Measurements from ENCODE around the gene OCA2.

The OCA2 gene

DNA sequence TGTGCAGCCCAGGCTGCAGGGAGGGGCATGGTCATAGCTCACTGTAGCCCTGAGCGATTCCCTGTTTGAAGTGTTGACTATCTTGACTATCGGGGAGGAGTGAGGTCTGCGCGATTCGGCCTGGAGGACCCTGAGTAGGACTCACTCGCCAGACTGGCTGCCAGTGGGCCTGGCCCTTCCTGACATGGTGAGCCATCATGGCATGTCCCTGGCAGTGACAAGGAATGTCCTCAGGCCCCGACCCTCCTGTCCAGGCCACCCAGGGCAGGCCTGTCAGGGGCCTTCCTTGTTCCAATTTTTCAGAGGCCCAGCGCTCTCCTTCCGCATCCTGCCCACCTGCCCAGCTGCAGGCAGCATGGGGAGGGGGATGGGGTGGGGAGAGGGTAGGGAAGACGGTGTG lies 5.2 kb upstream of the OCA2 start:
- DNase-seq (ENCODE audit: low spot score): peak; percentile 44

DNA sequence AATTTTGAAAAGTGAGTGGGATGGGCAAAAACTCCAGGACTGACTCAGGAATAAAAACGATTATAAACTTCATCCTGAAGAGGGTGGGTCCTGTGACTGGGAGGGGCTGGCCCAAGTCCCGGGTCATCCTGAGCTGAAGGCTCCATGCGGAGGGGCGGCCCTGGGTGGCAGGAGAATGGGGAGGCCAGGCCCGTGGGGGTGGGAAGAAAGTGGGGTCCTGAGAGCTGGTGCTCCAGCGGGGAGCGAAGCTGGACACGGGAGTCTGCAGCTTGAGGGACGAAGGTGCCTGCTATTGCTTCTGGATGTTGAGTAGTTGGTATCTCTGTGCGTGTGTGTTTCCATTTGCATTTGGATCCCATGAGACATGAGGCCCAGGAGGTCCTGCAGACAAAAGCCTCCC lies 4.7 kb upstream of the OCA2 start:
- DNase-seq (ENCODE audit: low spot score): peak; percentile 34

DNA sequence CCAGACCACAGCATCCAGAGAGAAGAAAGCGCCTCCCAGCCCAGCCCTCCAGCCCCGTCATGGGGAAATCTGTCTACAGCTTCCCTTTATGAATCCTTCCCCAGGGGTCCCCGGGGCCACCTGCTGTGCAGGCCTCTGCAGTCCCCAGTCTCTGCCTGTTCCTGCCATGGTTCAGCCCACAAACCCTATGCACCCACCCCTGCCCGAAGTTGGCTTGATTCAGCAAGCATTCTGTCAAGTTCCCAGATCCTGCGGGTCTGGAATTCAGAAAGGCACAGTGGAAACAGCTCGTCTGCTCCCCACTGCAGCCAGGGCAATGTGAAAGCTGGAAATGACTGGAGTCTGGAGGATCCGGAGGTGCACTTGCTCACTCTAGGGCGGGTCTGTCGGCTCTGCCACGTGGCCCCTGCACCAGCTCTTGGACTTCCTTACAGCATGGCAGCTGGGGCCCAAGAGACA lies 2.9 kb upstream of the OCA2 start:
- DNase-seq (ENCODE audit: low spot score): peak; percentile 38

DNA sequence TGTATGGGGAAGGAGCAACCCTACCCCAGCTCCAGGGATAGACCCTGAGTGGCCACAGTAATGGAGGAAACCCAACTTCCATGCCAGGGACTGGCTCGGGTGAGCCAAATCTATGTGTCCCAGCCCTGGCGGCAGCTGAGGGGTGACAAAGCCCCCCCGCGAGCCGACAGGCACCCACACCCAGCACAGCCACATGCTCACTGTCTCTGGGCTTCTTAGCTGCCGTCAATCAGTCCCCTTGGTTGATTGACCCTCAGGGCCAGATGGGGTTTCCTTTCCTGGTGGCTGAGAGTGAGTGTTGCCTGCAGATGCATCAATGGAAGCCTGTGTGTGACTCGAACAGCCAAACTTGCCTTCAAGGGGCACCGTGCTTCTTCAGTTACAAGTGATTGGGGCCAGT lies 2.1 kb upstream of the OCA2 start:
- peak; percentile 49 for DNase-seq (ENCODE audit: low spot score)

DNA sequence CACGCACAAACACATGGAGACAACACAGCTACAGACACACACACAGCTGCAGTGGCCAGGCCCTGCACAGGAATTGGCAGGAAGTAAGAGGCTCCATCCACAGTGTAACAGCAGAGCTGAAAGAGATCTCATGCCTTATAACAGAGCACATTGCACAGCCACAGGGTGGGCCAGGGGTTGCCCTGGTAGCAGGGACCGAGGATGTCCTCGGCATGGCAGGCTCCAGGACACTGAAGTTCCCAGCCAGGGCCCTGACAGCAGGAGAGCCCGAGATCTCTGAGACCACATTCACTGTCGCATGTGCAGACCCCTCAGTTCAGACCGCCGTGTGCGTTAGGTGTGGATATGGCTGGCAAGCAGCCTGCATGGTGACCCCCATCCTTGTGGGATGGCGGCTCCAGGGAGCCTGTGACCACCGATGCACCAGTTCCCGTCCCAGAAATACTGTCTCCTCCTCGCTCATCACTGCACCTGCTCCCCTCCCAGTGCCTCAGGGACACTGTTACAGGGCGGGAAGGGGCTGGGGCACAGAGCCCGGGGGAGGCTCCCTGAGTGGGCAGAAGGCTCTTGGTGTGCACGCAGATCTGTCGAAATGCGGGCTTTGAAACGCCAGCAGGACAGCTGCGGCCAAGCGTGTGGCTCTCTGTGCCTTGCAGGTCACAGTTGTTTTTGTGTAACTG lies 1.5 kb upstream of the OCA2 start:
- DNase-seq (ENCODE audit: low spot score): no peak

DNA sequence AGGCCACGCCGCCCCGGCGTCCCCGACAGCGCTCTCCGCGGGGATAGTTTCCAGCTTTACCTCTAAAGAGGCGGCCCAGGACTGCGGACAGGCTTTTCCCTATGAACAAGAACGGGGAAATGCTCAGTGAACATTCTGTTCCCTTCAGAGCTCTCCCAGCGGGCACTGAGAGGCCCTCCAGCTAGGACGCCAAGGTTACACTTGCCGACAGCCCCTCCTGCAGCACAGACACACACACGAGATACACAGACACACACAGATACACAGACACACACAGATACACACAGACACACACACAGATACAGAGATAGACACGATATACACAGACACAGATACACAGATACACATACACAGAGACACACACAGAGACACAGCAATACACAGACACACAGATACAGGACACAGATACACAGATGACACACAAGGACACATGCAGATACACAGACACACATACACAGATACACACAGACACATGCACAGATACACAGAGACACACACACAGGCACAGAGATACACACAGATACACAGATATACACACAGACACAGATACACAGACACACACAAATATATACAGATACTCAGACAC lies 533 bp upstream of the OCA2 start:
- no peak for DNase-seq (ENCODE audit: low spot score)

DNA sequence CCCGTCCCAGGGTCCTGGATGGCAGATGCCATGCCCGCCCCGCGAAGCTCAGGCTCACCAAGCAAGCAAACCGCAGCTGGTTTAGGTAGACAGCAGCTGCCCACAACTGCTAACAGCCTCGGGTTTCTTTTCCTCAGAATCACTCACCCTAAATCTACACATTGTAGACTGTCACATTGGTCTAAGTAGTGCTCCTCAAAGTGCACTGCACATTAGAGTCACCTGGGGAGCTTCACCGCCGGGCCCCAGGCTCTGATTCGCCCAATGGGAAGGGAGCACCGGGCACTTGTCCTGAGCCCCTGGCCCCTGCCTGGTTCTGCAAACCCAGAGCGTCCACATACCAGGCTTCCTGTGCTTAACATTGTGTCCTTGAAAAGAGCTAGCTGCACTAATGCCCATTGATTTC lies 752 bp downstream of the OCA2 start:
- no peak for DNase-seq (ENCODE audit: low spot score)

DNA sequence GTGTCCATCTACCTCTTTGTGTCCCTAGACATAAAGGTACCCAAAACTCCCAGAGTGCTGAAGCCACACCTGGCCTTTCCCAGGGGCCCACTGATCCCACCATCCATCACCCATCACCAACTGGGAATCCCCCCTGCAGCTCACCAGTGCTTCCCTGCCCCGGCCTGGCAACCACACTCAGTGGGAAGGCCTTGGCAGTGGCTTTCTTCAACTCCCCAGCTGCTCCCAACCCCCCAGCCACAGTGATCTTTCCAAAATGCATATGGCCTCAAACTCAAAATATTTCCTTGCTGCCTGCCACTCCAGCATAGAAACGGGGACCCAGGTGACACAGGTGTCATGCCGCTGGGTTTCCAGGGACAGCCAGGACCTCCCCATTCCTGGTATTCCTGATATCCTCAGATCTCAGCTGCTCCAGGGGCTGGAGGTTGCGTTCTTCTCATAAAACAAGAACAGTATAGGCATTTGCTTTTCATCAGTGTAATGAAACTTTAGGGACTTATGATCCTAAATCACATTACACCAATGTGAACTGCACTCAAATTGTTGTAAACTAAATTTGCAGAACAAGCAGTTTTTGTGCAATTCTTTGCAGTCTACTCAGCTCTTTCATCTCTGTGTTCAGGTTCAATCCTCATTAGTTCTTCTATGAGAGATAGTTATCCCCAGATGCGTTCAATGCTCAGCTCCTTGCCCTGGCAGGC lies 1.3 kb downstream of the OCA2 start:
- DNase-seq (ENCODE audit: low spot score): no peak

DNA sequence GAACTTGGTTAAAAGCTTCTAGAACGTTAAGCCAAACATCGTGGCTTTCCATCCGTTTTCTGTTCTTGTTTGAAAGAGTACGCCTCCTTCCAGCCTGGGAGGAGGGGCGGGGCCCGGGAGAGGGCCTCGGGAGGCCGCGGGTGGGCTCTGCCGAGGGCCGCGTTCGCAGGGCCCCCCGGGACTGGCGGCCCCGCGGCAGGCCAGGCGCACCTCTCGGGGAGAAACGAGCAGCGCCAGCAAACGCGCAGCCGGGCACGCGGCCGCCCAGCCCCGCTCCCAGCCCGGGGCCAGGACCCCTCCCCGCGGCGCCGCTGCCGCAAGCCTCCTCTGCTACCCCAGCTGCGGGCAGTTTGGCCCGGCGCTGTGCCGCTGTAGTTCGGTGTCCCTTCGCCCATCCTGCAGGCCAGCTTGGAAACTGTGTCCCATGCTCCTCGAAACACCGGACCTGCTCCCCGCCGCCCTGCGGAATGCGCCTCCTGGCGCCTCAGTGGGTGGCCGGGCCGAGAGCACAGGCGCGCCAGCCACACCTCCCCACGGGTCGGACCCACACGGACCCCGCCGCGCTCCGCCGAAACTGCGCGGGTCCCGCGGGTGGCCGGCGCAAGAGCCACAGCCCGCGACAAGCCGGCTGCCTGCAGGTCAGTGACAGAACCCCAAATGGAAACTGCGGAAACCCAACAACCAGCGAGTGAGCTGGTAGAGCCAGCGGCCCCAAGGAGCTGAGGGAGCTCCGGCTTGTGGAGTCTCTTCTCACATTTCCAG lies 2.3 kb downstream of the OCA2 start:
- peak; percentile 71 for DNase-seq (ENCODE audit: low spot score)

DNA sequence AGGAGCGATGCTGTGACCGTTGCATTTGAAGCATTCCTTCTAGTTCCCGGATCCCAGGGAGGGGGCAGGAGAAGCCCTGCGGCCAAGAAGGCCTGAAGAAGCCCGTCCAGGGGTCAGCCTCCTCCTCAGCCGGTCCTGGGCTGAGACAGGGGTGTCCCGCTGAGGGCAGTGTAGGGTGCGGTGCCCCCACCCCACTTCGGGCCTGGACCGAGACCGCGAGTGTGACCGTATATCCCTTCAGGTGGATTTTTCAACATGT lies 2.8 kb downstream of the OCA2 start:
- DNase-seq (ENCODE audit: low spot score): no peak

DNA sequence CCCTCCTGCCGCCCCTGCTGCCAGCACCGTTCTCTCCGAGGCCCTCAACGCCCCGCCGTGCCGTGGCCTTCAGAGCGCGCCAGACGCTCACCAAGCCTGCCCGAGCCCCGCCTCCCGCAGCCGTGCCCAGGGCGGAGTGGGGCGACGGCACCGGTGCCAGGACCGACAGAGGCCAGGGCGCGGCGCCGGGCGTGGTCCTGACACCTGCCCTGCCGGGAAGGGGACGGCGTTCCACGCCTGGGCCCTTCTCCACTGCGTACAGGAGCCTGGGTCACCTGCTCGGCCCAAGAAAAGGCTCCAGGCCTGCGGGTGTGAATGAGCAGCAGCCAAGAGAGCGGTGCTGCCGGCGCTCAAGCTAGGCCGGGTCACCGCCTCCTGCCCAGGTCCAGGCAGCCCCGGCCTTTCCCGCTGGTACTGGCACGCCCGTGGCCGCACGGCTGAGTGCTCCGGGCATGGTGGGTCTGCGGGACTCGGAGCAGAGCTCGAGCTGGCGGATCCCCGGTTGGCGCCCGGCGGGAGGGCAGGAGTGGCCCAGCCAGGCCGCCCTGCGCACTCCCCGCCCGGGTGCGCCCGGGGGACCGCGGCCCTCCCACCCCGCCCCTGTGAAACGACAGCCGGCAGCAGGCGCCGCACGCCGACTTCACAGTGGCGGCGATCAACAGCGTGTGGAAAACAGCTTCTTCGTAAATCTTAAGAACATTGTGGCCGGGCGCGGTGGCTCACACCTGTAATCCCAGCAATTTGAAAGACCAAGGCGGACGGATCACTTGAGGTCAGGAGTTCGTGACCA lies 4.2 kb downstream of the OCA2 start:
- DNase-seq (ENCODE audit: low spot score): peak; percentile 60

DNA sequence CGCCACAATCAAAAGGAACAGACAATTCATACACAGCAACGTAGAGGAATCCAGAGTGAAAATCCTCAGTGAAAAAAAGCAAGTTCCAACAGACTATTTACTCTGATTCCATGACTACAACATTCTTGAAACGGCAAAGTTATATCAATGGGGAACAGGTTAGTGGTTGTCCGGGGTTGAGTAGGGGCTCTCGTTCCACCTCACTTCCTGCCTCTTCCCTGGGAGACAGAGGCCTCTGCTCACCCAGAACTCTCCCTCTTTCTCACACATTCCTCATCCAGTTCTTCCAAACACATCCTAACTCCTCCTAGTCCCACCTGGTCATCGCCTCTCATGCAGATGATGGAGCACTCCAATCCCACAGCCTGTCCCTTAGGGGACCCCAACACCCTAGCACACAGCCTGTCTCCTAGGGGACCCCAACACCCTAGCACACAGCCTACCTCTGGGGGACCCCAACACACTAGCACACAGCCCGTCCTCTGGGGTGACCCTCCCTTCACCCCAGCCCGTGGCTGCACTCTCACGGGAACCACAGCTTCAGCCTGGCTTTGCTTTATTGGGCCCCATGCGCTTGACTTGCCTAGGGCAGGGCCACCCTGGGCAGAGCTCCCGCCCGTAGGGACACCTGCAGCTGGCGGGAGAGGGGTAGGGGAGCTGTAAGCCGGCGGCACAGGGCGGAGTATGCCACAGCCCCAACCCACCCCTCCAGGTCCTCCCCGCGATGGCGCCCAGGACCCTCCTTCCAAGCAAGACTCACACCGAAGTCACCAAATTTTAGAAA lies 5.2 kb downstream of the OCA2 start:
- no peak for DNase-seq (ENCODE audit: low spot score)

DNA sequence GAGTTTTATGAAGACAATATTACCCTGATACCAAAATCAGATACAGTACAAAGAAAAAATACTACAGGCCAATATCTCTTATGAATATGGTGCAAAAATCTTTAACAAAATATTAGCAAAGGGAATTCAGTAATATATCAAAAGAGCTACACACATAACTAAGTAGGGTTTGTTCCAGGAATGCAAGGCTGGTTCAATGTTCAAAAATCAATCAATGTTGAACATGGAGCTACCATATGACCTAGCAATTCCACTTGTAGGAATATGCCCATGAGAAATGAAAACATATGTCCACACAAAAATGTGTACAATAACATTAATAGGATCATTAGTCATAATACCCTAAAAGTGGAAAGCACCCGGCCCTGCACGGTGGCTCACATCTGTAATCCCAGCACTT lies 7.8 kb downstream of the OCA2 start:
- DNase-seq (ENCODE audit: low spot score): no peak

DNA sequence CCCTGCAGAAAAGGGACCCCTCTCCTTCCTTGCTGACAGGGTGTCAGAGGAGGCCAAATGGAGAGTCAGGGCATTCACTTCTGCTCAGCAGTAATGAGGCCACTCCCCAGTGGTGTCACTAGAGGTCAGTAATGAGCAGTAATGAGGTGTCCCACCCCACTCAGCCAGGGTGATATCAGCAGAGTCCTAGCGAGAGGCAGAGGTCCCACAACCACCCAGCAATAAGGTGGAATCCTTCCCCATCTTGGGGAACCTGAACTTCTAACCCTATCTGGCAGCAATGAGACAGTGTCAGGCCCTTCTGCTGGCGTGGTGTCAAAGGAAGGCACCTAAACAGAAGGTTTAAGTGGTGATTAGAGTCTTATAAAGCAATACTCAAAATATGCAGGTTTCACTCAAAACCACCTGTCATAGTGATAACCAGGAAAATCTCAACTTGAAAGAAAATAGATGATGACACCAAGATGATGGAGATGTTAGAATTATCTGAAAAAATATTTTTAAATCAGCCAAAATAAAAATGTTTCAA lies 12.9 kb downstream of the OCA2 start:
- peak; percentile 75 for DNase-seq (ENCODE audit: low spot score)

DNA sequence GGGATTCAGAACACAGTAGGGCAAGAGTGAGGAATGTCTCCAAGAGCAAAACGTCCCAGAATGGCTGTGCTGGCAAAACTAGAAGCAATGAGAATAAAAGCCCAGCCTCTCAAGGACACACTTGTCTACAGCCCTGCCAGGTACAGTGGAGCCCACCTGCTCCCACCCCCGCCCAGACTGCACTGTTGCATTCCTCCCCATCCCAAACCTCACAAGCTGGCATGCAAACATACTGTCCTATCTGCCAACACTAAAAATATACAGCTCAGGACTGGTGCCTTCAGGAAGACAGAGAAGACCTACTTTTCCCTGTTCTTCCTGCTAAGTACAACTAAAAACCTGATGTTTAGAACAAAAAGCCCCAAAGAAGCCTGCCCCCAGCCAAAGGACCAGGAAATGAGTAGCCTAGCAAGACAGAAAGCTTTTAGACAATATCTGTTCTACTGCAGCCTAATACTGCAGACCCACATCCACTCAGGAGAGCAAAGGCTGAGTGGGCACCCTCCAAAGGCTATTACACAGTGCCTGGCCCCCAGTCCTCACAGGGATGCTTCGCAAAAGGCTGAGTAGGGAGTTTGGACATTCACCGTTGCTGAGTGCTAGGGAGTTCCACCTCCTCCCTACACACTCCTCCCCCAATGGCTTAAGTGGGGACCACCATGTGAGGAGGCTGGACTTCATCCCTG lies 13.5 kb downstream of the OCA2 start:
- DNase-seq (ENCODE audit: low spot score): no peak

DNA sequence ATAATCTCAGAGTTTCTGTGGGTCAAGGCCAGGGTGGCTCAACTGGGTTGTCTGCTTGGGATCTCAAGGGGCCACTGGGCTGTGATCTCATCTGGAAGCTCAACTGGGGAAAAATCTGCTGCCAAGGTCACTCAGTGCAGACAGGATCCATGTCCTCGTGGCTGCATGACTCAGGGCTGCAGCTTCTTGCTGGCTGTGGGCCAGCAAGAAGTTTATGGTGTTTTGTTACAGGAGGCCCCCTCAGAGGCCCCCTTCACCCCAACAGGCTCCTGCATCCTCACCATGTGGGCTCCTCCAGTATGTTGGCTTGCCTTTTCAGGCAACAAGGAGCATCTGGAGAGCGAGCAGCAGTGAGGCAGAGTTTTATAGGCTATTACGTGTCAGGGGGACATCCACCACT lies 14.6 kb downstream of the OCA2 start:
- no peak for DNase-seq (ENCODE audit: low spot score)

DNA sequence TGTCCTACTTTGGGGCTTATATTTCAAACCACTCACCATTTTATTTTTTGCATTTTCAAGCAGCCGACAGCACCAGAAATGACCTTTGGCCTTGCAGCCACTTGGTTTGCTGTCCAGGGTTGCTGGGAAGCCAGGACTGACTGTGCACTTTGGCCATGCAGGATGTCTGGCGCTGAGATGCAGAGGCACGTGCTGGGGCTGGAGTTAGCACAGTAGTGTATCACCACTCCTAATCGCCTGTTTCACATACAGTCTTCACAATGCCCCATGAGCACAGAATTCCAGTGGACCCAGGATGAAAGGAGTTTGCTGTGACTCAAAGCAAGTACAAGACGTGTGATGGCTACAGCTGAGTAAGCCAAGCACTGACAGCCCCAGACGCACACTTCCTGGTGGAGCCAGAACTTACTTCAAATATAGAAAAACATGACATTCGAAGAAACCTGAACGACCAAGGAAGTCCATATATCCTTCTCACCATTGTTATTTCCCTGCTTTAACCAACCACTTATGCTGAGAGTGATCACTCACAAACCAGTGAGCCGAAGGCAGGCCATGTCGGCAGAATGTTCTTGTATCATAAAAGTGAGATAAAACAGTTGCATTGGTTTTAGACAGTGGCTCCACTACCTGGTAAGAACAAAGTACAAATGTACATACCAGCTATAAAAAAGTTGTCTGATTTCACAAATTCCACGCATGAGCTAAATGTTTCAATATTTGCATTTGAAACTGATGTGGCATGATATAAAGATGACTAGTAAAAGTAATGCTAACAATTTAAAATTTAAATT lies 16.0 kb downstream of the OCA2 start:
- no peak for DNase-seq (ENCODE audit: low spot score)

DNA sequence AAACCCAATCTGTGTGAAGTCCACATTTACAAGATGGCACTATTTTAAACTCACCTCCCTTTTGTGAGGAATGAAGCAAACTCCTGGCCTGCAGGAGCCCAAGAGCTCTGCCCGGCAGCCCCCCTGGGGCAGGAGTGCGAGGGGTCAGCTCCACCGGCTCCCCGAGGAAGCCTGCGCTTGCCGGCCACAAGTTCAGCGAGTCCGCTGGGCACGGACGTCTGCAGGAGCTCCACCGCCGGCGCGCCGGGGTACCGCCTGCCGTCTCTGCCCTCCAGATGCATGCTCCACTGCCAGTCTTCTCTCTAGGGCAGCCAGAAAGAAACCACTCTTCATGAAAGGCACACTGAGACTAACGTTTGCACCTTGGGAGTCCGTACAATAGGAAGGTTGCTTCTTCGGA lies 17.5 kb downstream of the OCA2 start:
- no peak for DNase-seq (ENCODE audit: low spot score)

DNA sequence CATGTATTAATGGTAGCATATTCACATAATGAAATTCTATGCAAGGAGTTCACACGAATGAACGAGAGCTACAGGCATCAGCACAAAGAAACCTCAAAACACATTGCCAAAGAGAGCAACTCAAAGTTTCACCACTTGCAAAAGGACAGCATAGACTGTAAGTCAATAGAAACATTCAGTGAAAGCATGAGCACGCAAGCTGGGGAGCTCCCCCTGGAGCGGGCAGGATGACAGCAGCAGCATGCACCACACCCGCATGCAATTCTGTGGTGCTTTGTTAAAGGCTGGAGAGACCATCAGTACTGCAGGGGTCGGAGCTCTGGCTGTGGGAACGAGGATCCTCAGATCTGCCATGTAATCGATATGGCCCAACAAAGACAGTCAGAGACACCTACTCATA lies 18.7 kb downstream of the OCA2 start:
- no peak for DNase-seq (ENCODE audit: low spot score)
